Liver (tissue), 5 donors: Measurements from ENCODE around the gene COX11. TPM values are rescaled to one million over a fixed set of nuclear protein-coding genes. Genes with fewer than 3 reads are reported as not detected.

Source experiments
- polyA plus RNA-seq, 2 donors: library from polyadenylated mRNA; stranded (reverse) in 1 of 2; unstranded in 1 of 2; fragments of 200-250 nt in 1 of 2; fragments of >200 nt in 1 of 2; fragmentation: Nextera tagmentation in 1 of 2; extraction: Ambion mirVana in 1 of 2; gene quantifications; one replicate each; pipeline versions ENCODE4 v1.2.1 to v1.2.3, GENCODE V29; 2013 to 2015
- small RNA-seq: library from RNA; depleted of rRNA; stranded (forward); fragments of <200 nt; gene quantifications from one replicate; pipeline ENCODE3, GENCODE V24; 2014
- total RNA-seq, 2 donors: library from RNA; depleted of rRNA; stranded (reverse); fragments of >200 nt; gene quantifications; one replicate each; pipeline ENCODE4 v1.2.3, GENCODE V29; 2014
- donor health status: healthy.
- donor health status: healthy.
- donor health status: healthy.

Gene COX11
- total and polyA plus RNA-seq, 4 donors: 29.0 to 46.7 (median 35.1) TPM

Small RNA genes lying within 50 kb of the gene (small RNA-seq; reads per million reads assigned to genes)
- not detected for gene AC007485.1

Other genes with a start within 250 kb of the COX11 start
- 100 to 1,000 TPM in 1 of 2 donors, 10 to 100 TPM in 1; 21.4 to 119 TPM for gene TOM1L1, start 67.8 kb downstream of the COX11 start, total RNA-seq
- 10 to 100 TPM; 28.0 to 39.8 TPM for gene TOM1L1, start 67.8 kb downstream of the COX11 start, polyA plus RNA-seq
- gene STXBP4, start 111 bp upstream of the COX11 start, total RNA-seq: 10 to 100 TPM in 1 of 2 donors, 1 to 10 TPM in 1; 4.2 to 12.6 TPM
- 1 to 10 TPM; 1.5 to 2.8 TPM for gene STXBP4, start 111 bp upstream of the COX11 start, polyA plus RNA-seq